Activated CD8-positive, alpha-beta memory T cell treated with anti-CD3 and anti-CD28 coated beads for 4 hours (primary cell): ENCODE measurements around the gene INPPL1.

Source experiments
- DNase-seq, 2 donors: peaks; one replicate each; pipeline ENCODE4 v3.0.0-alpha.2; 2020; ENCODE audit warnings: low read depth in 2 of 2

INPPL1 gene

GRCh38 chr11:72283947-72284346 is 59.4 kb downstream of the INPPL1 start:
- no peak for DNase-seq

GRCh38 chr11:72287293-72287692 is 62.7 kb downstream of the INPPL1 start:
- DNase-seq: no peak
